BE2C (cell line): ENCODE results near the gene CD48.
"Not testable (repeated sequence)": the region's sequence is repeated elsewhere in the genome, so short reads cannot be mapped to it uniquely, and the experiment has no call there.

Experiments used
- DNase-seq: peaks from one replicate; pipeline ENCODE4 v3.0.0-alpha.2; 2020
- H3K27me3 ChIP-seq: fragments of 250-450 bp; sonication (Bioruptor Pico); 2 replicates; pipeline ENCODE4 v1.5.1; 2020; ENCODE audit warnings: mild to moderate bottlenecking
- H3K36me3 ChIP-seq: fragments of 250-450 bp; sonication (Bioruptor Pico); 2 replicates; pipeline ENCODE4 v1.5.1; 2020; ENCODE audit warnings: mild to moderate bottlenecking
- H3K4me1 ChIP-seq: fragments of 250-450 bp; sonication (Bioruptor Pico); 2 replicates; pipeline ENCODE4 v1.5.1; 2020
- H3K4me3 ChIP-seq: 2 replicates; pipeline ENCODE4 v1.5.1; 2011; ENCODE audit warnings: low read depth, low read length
- H3K9me3 ChIP-seq: fragments of 250-450 bp; sonication (Bioruptor Pico); 2 replicates; pipeline ENCODE4 v1.5.1; 2020
- CTCF ChIP-seq: IDR thresholded peaks from 2 replicates; pipeline ENCODE4 v1.5.1; 2012; ENCODE audit warnings: mild to moderate bottlenecking, low read depth, low read length

The CD48 gene

GRCh38 chr1:160739098-160739511, 27.5 kb upstream of the CD48 start, which contains the start of gene SLAMF7:
Gene SLAMF7, plus strand, starts transcription at chr1:160739247. Its CDS starts 55 bp downstream, at chr1:160739302.
- H3K27me3 ChIP-seq: no peaks in the 10 kb centered on the region
- H3K4me3 ChIP-seq: no peak within 1 kb of the TSS
- no peaks in the 10 kb centered on the region for H3K36me3 ChIP-seq
- no peak for DNase-seq
- no peak for TF ChIP-seq CTCF
- no peaks in the 10 kb centered on the region for H3K4me1 ChIP-seq
- no peaks in the 10 kb centered on the region for H3K9me3 ChIP-seq

DNA sequence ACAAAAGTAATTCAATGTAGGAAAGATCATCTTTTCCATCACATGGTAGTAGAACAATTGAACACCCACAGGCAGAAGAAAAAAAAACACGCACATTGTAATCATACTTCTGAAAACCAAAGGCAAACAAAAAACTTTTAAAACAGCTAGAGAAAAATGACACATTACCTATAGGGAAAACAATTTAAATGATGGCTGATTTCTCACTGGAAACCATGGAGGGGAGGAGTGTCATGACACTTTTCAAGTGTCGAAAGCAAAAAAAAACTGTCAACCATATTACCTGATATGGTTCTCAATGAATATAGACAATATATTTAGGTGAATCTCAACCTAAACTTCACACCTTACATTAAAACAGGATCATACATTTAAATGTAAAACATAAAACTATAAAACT, 26.6 kb upstream of the CD48 start:
- DNase-seq: no peak
- Histone ChIP-seq H3K4me3 (no peak overlapping the region), H3K4me1 (no peaks in the 10 kb centered on the region), H3K9me3 (no peaks in the 10 kb centered on the region), H3K36me3 (no peaks in the 10 kb centered on the region), H3K27me3 (no peaks in the 10 kb centered on the region)
- TF ChIP-seq CTCF: no peak

DNA sequence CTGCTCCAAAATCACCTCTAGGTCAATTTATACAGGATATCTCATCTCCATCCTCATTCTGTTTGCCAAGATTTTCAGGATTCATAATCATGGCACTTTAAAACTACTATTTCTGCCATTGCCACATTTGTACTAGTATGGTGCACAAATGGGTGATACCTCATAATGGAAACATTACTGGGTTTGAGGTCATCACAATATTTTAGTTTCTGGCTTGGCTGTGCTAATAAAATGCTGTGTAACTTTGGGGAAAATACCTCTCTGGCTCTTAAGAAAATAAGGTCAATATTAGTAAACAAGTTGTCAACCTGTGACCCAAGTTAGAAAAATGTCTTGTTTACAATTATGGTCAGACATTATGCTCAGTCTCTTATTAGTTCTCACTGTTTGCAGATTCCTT, 22.7 kb upstream of the CD48 start:
- TF ChIP-seq CTCF: no peak
- Histone ChIP-seq H3K4me1 (no peaks in the 10 kb centered on the region), H3K27me3 (no peaks in the 10 kb centered on the region), H3K36me3 (no peaks in the 10 kb centered on the region), H3K9me3 (no peaks in the 10 kb centered on the region), H3K4me3 (no peak overlapping the region)
- DNase-seq: no peak

DNA sequence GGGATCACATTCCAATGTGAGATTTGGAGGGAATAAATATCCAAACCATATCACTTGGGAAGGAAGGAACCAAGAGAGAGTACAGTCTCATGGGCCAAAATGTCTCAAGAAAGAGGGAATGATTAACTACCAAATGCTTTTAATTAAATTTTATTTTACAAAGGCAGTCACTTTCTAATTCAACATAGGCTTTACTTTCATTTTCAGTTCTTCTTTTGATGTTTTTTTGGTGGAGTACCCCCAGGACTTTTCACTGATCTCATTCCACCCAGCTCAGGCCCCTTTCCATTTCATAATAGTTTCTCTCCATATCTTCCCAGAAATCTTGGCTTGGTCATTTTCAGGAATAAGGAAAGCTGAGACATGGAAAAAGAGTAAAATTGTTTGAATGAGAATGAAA, 22.3 kb upstream of the CD48 start:
- H3K4me1 ChIP-seq: no peaks in the 10 kb centered on the region

DNA sequence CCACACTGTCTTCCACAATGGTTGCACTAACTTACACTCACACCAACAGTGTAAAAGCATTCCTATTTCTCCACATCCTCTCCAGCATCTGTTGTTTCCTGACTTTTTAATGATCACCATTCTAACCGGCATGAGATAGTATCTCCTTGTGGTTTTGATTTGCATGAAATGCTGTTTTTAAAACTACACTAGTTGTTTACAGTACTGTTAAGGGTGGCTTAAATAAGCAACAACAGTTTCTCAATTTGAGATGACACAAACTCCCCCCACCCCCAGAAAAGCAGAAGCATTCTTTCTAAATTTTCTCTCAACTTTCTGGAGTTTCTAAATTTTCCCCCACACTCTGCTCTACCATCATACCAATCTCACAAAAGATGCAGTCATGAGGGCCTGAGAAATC, 20.4 kb upstream of the CD48 start:
- no peak for DNase-seq
- no peak for TF ChIP-seq CTCF
- no peak overlapping the region for H3K4me3 ChIP-seq
- no peaks in the 10 kb centered on the region for H3K27me3 ChIP-seq
- H3K36me3 ChIP-seq: no peaks in the 10 kb centered on the region
- no peaks in the 10 kb centered on the region for H3K9me3 ChIP-seq
- H3K4me1 ChIP-seq: no peaks in the 10 kb centered on the region

More for the DNA sequence above, 22.3 kb upstream of the CD48 start:
- Histone ChIP-seq H3K27me3 (no peaks in the 10 kb centered on the region), H3K4me3 (no peak overlapping the region), H3K9me3 (no peaks in the 10 kb centered on the region), H3K36me3 (no peaks in the 10 kb centered on the region)
- DNase-seq: no peak
- no peak for TF ChIP-seq CTCF

- H3K36me3 ChIP-seq, H3K4me1 ChIP-seq, H3K9me3 ChIP-seq, DNase-seq, H3K4me3 ChIP-seq, H3K27me3 ChIP-seq: not testable (repeated sequence)
These were observed 19.9 kb upstream of the CD48 start for GRCh38 chr1:160731564-160731963.

GRCh38 chr1:160727316-160727640, 15.7 kb upstream of the CD48 start:
- H3K4me3 ChIP-seq: no peak overlapping the region
- H3K9me3 ChIP-seq: no peaks in the 10 kb centered on the region
- no peaks in the 10 kb centered on the region for H3K4me1 ChIP-seq
- H3K27me3 ChIP-seq: peaks cover 28% of the 10 kb centered on the region
- no peak for TF ChIP-seq CTCF
- no peaks in the 10 kb centered on the region for H3K36me3 ChIP-seq
- DNase-seq: no peak
